Epithelial cell of proximal tubule (primary cell): Measurements from ENCODE around the gene PROCR. TPM values are rescaled to one million over a fixed set of nuclear protein-coding genes. Genes with fewer than 3 reads are reported as not detected.

Source experiments
- DNase-seq: peaks from one replicate; pipeline ENCODE4 v3.0.0-alpha.2; 2011; ENCODE audit warnings: low read depth
- H3K4me3 ChIP-seq: 2 replicates; pipeline ENCODE4 v1.5.1; 2011; ENCODE audit warnings: low read depth, mild to moderate bottlenecking, low read length
- total RNA-seq: library from RNA; depleted of rRNA; stranded (reverse); fragments of >200 nt; gene quantifications from 2 replicates; pipeline ENCODE4 v1.2.3, GENCODE V29; 2015
- TF ChIP-seq, protein P1 (sequence below): conservative IDR thresholded peaks from 2 replicates; pipeline ENCODE4 v1.5.1; 2012; ENCODE audit warnings: low read depth, mild to moderate bottlenecking, low read length

PROCR gene
- total RNA-seq, 1 donor from 2014 or later, result 39.3 TPM

GRCh38 chr20:35133735-35134134 lies 38.1 kb upstream of the PROCR start:
- no peak for DNase-seq
- H3K4me3 ChIP-seq, result no peak overlapping the region
- TF ChIP-seq, protein P1, sequence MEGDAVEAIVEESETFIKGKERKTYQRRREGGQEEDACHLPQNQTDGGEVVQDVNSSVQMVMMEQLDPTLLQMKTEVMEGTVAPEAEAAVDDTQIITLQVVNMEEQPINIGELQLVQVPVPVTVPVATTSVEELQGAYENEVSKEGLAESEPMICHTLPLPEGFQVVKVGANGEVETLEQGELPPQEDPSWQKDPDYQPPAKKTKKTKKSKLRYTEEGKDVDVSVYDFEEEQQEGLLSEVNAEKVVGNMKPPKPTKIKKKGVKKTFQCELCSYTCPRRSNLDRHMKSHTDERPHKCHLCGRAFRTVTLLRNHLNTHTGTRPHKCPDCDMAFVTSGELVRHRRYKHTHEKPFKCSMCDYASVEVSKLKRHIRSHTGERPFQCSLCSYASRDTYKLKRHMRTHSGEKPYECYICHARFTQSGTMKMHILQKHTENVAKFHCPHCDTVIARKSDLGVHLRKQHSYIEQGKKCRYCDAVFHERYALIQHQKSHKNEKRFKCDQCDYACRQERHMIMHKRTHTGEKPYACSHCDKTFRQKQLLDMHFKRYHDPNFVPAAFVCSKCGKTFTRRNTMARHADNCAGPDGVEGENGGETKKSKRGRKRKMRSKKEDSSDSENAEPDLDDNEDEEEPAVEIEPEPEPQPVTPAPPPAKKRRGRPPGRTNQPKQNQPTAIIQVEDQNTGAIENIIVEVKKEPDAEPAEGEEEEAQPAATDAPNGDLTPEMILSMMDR, result no peak

GRCh38 chr20:35134472-35134871 lies 37.4 kb upstream of the PROCR start:
- TF ChIP-seq, protein P1, result no peak
- DNase-seq, result no peak
- no peak overlapping the region for H3K4me3 ChIP-seq

DNA sequence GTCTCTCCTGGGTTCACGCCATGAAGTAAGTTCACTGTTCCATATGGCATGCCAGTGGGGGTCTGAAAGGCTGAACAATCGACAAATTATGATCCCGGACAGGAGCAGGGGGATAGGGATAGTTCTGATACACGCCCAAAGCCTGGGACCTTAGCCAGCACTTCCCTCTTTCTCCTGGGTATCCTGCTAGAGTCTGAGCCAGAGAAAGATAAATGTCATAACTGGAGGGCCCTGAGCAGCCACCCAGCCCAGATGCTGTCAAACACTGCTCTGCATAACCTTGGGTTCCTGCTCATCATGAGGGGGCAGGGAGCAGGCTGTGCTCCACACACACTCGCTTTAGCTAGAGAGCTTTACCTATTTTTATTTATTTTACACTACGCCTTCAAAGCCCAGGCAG lies 37.0 kb upstream of the PROCR start:
- TF ChIP-seq, protein P1, result no peak
- no peak overlapping the region for H3K4me3 ChIP-seq
- no peak for DNase-seq

DNA sequence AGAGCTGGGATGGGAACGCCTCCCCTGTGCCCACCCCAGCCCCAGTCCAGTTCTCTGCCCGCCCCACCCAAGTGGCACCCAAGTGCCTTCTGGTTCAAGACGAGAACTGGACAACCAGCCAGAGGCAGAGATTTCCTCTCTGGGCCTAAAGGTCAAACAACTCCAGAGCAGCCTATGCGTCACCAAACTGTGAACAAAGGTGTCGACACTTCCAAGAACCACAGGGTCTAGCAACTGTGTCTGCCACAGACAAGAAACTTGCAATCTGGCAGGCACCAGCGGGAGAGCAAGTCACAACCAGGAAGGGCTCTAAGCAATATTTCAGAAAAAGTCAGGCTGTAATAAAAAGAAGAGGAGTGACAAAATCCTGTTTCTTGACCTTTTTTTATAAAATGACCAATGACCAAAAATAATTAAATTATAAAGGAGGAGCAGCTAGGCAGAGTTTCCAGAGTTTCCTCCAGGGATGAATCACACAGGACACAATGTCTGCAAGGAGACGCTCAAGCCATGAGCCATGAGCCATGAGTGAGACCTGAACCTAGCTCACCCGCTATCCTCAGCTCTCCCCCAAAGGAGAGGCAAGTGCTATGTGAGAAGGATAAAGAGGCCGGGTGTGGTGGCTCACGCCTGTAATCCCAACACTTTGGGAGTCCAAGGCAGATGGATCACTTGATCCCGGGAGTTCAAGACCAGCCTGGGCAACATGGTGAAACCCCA lies 35.8 kb upstream of the PROCR start:
- TF ChIP-seq, protein P1, result no peak
- no peak for DNase-seq
- no peak overlapping the region for H3K4me3 ChIP-seq

DNA sequence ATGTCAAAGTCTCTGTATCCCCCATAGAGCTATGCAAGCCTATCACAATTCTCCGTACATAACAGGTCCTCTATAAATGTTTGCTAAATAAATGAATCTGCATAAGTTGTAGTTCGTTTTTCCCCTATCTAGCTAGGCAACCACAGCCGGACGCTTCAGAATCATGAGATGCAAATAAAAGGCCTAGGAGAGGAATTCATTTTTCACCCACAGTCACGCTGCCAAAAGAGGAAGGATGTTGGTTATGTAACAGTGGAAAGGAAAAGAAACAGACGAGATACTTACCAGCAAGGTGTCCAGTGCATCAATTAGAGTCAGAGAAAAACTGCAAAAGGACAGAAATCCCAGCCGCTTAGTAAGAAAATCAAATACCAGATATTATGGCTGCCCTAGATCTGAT lies 27.2 kb upstream of the PROCR start:
- no peak for DNase-seq
- H3K4me3 ChIP-seq, result no peak overlapping the region
- TF ChIP-seq, protein P1, result no peak

DNA sequence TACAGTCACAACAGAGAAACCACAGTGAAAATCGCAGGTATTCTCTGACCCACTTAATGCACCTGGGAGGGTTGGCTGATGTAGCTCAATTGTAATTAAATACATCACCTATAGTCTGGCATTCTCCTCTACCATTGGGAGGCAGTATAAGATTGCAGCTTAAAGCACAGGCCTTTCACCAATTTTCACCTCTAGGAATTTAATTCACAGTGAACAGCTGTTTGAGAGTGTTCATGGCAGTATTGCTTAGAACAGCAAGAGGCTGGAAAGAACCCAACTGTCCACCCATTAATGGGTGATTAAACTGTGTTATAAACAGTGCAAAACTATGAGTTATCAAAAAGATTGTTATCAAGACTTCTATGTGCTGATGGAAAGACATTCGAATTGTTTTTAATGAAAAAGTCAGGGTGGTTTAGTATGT lies 26.7 kb upstream of the PROCR start:
- H3K4me3 ChIP-seq, result no peak overlapping the region
- DNase-seq, result peak; percentile 46
- TF ChIP-seq, protein P1, result peak; percentile 96
